Testis (tissue), 2 donors: Measurements from ENCODE around the gene EVI5.

ENCODE experiments used
- CTCF ChIP-seq, 3 experiments: fragments of 450-650 bp in 2 of 3; fragments of 200-600 bp in 1 of 3; sonication (generic) in 1 of 3; IDR thresholded peaks; one replicate each; pipeline ENCODE4 v1.5.1; 2016 to 2019; ENCODE audit warnings: antibody characterized with exemption in 3 of 3, mild to moderate bottlenecking in 2 of 3, moderate library complexity in 1 of 3
- POLR2A ChIP-seq: fragments of 450-650 bp; IDR thresholded peaks from one replicate; pipeline ENCODE4 v1.6.1; 2017; ENCODE audit warnings: antibody characterized with exemption, mild to moderate bottlenecking, moderate library complexity

- TF ChIP-seq CTCF (IDR thresholded peaks at IDR 0.05) (no peak), POLR2A (no peak)
Measured at GRCh38 chr1:92797297-92797696, 12.4 kb upstream of the EVI5 start.
